Measurements from ENCODE around the gene MICAL3.

Gene MICAL3

DNA sequence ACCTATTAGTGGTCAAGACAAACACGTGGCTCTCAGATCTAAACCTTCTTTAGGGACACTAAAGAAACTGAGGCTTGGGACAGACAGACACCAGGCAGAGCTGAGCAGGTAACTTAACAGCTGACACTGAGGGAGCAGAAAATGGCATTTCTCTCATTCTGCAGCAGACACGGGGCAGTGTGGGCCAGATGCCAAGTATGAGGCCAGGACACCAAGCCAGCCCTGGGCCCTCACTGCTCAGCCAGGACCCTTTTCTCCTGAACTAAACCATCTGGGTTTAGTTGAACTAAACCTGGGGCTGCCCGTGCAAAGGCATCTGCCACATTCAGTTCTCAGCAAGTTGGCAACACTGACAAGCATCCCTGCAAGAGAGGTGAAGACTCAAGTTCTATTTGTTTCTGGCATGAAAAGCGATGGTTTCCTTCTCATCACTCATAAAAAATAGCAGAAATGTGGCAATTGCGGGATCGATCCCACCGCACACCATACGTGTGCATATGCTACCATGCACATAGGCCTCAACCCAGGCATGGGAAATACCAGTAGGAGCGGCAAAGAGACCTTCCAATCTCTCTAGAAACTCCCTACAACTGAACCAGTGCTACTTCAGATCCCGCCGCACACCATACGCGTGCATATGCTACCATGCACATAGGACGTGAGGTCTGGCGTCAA lies 150.0 kb downstream of the MICAL3 start (continued):
- TF ChIP-seq, protein P1, sequence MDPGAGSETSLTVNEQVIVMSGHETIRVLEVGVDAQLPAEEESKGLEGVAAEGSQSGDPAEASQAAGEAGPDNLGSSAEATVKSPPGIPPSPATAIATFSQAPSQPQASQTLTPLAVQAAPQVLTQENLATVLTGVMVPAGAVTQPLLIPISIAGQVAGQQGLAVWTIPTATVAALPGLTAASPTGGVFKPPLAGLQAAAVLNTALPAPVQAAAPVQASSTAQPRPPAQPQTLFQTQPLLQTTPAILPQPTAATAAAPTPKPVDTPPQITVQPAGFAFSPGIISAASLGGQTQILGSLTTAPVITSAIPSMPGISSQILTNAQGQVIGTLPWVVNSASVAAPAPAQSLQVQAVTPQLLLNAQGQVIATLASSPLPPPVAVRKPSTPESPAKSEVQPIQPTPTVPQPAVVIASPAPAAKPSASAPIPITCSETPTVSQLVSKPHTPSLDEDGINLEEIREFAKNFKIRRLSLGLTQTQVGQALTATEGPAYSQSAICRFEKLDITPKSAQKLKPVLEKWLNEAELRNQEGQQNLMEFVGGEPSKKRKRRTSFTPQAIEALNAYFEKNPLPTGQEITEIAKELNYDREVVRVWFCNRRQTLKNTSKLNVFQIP (CRISPR knock-in tag; IDR thresholded peaks at IDR 0.05; ENCODE audit: borderline replicate concordance, low read depth): no peak
- TF ChIP-seq TOX (CRISPR knock-in tag; IDR thresholded peaks at IDR 0.05; ENCODE audit: borderline replicate concordance) (no peak), ESRRG (CRISPR knock-in tag; IDR thresholded peaks at IDR 0.05) (no peak)

DNA sequence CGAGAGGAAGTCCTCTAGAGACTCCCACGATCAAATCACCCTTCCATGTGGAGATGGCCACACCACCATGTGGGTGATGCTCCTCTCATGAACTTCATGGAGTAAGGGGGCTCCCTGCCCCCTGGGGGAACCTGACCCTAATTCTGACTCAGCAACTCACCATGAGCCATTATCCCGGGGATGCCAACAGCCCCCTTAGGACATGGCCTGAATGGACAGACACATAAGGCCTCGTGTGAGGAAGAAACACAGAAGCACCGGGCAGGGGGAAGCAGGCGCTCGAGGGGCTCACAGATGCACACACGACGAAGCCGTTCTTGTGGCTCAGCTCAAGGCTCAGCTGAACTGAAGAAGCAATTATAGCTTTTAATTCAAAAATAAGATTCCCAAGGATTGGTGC lies 150.6 kb downstream of the MICAL3 start:
- ATAC-seq: no peak
- no peak for TF ChIP-seq PPARA (CRISPR knock-in tag; IDR thresholded peaks at IDR 0.05; ENCODE audit: borderline replicate concordance)
- TF ChIP-seq ARNTL (CRISPR knock-in tag; IDR thresholded peaks at IDR 0.05; ENCODE audit: borderline replicate concordance, low read depth): no peak
- TF ChIP-seq ZC3H10 (CRISPR knock-in tag; IDR thresholded peaks at IDR 0.05): no peak
- no peak for TF ChIP-seq CSDC2 (CRISPR knock-in tag; IDR thresholded peaks at IDR 0.05)
- TF ChIP-seq, protein P2, sequence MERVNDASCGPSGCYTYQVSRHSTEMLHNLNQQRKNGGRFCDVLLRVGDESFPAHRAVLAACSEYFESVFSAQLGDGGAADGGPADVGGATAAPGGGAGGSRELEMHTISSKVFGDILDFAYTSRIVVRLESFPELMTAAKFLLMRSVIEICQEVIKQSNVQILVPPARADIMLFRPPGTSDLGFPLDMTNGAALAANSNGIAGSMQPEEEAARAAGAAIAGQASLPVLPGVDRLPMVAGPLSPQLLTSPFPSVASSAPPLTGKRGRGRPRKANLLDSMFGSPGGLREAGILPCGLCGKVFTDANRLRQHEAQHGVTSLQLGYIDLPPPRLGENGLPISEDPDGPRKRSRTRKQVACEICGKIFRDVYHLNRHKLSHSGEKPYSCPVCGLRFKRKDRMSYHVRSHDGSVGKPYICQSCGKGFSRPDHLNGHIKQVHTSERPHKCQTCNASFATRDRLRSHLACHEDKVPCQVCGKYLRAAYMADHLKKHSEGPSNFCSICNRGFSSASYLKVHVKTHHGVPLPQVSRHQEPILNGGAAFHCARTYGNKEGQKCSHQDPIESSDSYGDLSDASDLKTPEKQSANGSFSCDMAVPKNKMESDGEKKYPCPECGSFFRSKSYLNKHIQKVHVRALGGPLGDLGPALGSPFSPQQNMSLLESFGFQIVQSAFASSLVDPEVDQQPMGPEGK (CRISPR knock-in tag; IDR thresholded peaks at IDR 0.05; ENCODE audit: borderline replicate concordance): no peak
- TF ChIP-seq, protein P3, sequence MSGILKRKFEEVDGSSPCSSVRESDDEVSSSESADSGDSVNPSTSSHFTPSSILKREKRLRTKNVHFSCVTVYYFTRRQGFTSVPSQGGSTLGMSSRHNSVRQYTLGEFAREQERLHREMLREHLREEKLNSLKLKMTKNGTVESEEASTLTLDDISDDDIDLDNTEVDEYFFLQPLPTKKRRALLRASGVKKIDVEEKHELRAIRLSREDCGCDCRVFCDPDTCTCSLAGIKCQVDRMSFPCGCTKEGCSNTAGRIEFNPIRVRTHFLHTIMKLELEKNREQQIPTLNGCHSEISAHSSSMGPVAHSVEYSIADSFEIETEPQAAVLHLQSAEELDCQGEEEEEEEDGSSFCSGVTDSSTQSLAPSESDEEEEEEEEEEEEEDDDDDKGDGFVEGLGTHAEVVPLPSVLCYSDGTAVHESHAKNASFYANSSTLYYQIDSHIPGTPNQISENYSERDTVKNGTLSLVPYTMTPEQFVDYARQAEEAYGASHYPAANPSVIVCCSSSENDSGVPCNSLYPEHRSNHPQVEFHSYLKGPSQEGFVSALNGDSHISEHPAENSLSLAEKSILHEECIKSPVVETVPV (CRISPR knock-in tag; IDR thresholded peaks at IDR 0.05): no peak
- TF ChIP-seq SNAI2 (CRISPR knock-in tag; IDR thresholded peaks at IDR 0.05): no peak
- no peak for TF ChIP-seq TOX (CRISPR knock-in tag; IDR thresholded peaks at IDR 0.05; ENCODE audit: borderline replicate concordance)
- no peak for TF ChIP-seq ZFP30 (CRISPR knock-in tag; IDR thresholded peaks at IDR 0.05)
- TF ChIP-seq TCF4 (CRISPR knock-in tag; IDR thresholded peaks at IDR 0.05; ENCODE audit: borderline replicate concordance): no peak
- no peak for TF ChIP-seq ESRRG (CRISPR knock-in tag; IDR thresholded peaks at IDR 0.05)
- TF ChIP-seq, protein P4, sequence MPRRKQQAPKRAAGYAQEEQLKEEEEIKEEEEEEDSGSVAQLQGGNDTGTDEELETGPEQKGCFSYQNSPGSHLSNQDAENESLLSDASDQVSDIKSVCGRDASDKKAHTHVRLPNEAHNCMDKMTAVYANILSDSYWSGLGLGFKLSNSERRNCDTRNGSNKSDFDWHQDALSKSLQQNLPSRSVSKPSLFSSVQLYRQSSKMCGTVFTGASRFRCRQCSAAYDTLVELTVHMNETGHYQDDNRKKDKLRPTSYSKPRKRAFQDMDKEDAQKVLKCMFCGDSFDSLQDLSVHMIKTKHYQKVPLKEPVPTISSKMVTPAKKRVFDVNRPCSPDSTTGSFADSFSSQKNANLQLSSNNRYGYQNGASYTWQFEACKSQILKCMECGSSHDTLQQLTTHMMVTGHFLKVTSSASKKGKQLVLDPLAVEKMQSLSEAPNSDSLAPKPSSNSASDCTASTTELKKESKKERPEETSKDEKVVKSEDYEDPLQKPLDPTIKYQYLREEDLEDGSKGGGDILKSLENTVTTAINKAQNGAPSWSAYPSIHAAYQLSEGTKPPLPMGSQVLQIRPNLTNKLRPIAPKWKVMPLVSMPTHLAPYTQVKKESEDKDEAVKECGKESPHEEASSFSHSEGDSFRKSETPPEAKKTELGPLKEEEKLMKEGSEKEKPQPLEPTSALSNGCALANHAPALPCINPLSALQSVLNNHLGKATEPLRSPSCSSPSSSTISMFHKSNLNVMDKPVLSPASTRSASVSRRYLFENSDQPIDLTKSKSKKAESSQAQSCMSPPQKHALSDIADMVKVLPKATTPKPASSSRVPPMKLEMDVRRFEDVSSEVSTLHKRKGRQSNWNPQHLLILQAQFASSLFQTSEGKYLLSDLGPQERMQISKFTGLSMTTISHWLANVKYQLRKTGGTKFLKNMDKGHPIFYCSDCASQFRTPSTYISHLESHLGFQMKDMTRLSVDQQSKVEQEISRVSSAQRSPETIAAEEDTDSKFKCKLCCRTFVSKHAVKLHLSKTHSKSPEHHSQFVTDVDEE (CRISPR knock-in tag; IDR thresholded peaks at IDR 0.05): no peak
- no peak for TF ChIP-seq RARB (CRISPR knock-in tag; IDR thresholded peaks at IDR 0.05)
- no peak for TF ChIP-seq ZNF8 (CRISPR knock-in tag; IDR thresholded peaks at IDR 0.05)
- TF ChIP-seq, protein P5, sequence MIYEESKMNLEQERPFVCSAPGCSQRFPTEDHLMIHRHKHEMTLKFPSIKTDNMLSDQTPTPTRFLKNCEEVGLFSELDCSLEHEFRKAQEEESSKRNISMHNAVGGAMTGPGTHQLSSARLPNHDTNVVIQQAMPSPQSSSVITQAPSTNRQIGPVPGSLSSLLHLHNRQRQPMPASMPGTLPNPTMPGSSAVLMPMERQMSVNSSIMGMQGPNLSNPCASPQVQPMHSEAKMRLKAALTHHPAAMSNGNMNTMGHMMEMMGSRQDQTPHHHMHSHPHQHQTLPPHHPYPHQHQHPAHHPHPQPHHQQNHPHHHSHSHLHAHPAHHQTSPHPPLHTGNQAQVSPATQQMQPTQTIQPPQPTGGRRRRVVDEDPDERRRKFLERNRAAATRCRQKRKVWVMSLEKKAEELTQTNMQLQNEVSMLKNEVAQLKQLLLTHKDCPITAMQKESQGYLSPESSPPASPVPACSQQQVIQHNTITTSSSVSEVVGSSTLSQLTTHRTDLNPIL (CRISPR knock-in tag; IDR thresholded peaks at IDR 0.05; ENCODE audit: low read depth): no peak
- no peak for TF ChIP-seq ZFP3 (CRISPR knock-in tag; IDR thresholded peaks at IDR 0.05)

DNA sequence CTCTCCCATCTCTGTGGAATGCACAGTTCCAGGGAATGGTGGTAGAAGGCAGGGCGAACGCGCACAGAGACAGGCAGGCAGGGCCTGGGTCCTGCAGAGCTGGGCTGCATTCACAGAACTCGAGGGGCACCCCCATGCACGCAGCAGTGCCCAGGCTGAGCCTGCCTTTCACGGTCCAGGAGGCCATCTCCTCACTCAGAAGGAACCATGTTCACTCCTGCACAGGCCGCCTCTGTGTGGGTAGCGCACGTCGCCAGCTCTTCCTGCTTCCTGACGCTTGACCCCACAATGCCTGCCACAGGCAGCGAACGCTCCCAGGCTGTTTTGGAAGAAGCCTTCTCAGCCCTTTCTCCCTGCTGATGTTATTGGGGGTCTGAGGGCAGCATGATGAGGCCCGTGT lies 151.2 kb downstream of the MICAL3 start:
- no peak for ATAC-seq
- TF ChIP-seq BACH2 (CRISPR knock-in tag; IDR thresholded peaks at IDR 0.05; ENCODE audit: borderline replicate concordance) (no peak), TCF4 (CRISPR knock-in tag; IDR thresholded peaks at IDR 0.05; ENCODE audit: borderline replicate concordance) (no peak), CSDC2 (CRISPR knock-in tag; IDR thresholded peaks at IDR 0.05) (no peak), SNAI2 (CRISPR knock-in tag; IDR thresholded peaks at IDR 0.05) (no peak), TOX (CRISPR knock-in tag; IDR thresholded peaks at IDR 0.05; ENCODE audit: borderline replicate concordance) (no peak), GLIS3 (CRISPR knock-in tag; IDR thresholded peaks at IDR 0.05) (no peak), OSR1 (CRISPR knock-in tag; IDR thresholded peaks at IDR 0.05) (no peak), ZNF565 (CRISPR knock-in tag; conservative IDR thresholded peaks at IDR 0.05; ENCODE audit: low read depth) (no peak), RARB (CRISPR knock-in tag; IDR thresholded peaks at IDR 0.05) (no peak)
- TF ChIP-seq, protein P5 (CRISPR knock-in tag; IDR thresholded peaks at IDR 0.05; ENCODE audit: low read depth): no peak
- TF ChIP-seq, protein P4 (CRISPR knock-in tag; IDR thresholded peaks at IDR 0.05): no peak
- TF ChIP-seq, protein P2 (CRISPR knock-in tag; IDR thresholded peaks at IDR 0.05; ENCODE audit: borderline replicate concordance): no peak
